Activated T-cell treated with anti-CD3 and anti-CD28 coated beads for 1 hour (primary cell): ENCODE measurements around the gene MEF2C.
"Not testable (repeated sequence)": the region's sequence is repeated elsewhere in the genome, so short reads cannot be mapped to it uniquely, and the experiment has no call there.

ENCODE experiments used
- DNase-seq: peaks from one replicate; pipeline ENCODE4 v3.0.0-alpha.2; 2020; ENCODE audit warnings: low read depth

Gene MEF2C

GRCh38 chr5:88798933-88799332 is 84.1 kb downstream of the MEF2C start:
- DNase-seq = not testable (repeated sequence)

- not testable (repeated sequence) for DNase-seq
These were observed 89.2 kb downstream of the MEF2C start for GRCh38 chr5:88793797-88794196.

- no peak for DNase-seq
These were observed 90.7 kb downstream of the MEF2C start for GRCh38 chr5:88792144-88792840.

GRCh38 chr5:88787856-88788255 is 95.1 kb downstream of the MEF2C start:
- DNase-seq = no peak

- no peak for DNase-seq
These were observed 96.2 kb downstream of the MEF2C start for GRCh38 chr5:88786789-88787188.

GRCh38 chr5:88785746-88786565 is 97.0 kb downstream of the MEF2C start:
- no peak for DNase-seq

GRCh38 chr5:88782571-88782970 is 100.4 kb downstream of the MEF2C start:
- no peak for DNase-seq

GRCh38 chr5:88780736-88781135 is 102.2 kb downstream of the MEF2C start:
- DNase-seq = no peak

- DNase-seq = no peak
These were observed 104.2 kb downstream of the MEF2C start for GRCh38 chr5:88778736-88779135.

GRCh38 chr5:88776692-88777091 is 106.3 kb downstream of the MEF2C start:
- no peak for DNase-seq

- no peak for DNase-seq
These were observed 110.2 kb downstream of the MEF2C start for GRCh38 chr5:88772831-88773230.

- DNase-seq = no peak
These were observed 110.9 kb downstream of the MEF2C start for GRCh38 chr5:88772047-88772446.

GRCh38 chr5:88770276-88771257 is 112.4 kb downstream of the MEF2C start:
- DNase-seq = no peak

- no peak for DNase-seq
These were observed 113.8 kb downstream of the MEF2C start for GRCh38 chr5:88769165-88769564.

GRCh38 chr5:88768411-88768810 is 114.6 kb downstream of the MEF2C start:
- no peak for DNase-seq

GRCh38 chr5:88765798-88766197 is 117.2 kb downstream of the MEF2C start:
- DNase-seq = no peak

GRCh38 chr5:88765171-88765570 is 117.8 kb downstream of the MEF2C start:
- no peak for DNase-seq

- DNase-seq = no peak
These were observed 121.0 kb downstream of the MEF2C start for GRCh38 chr5:88761939-88762338.

GRCh38 chr5:88761269-88761850 is 121.6 kb downstream of the MEF2C start:
- DNase-seq = no peak

- no peak for DNase-seq
These were observed 122.5 kb downstream of the MEF2C start for GRCh38 chr5:88760527-88760926.

- no peak for DNase-seq
These were observed 124.4 kb downstream of the MEF2C start for GRCh38 chr5:88758591-88758990.

GRCh38 chr5:88758184-88758583 is 124.8 kb downstream of the MEF2C start:
- DNase-seq = no peak
